HEK293T (cell line): Measurements from ENCODE around the gene ASPG.

Experiments
- CTCF ChIA-PET: fragments of 350-600 bp; formaldehyde crosslinking; extraction: SDS; loops from one replicate; lab custom pipeline; 2021; ENCODE audit warnings: antibody characterized with exemption, inconsistent platforms; lab: Yijun Ruan, JAX
- POLR2A ChIA-PET: fragments of 350-600 bp; formaldehyde crosslinking; extraction: SDS; loops from one replicate; lab custom pipeline; 2020; ENCODE audit warnings: antibody characterized with exemption, inconsistent platforms; lab: Yijun Ruan, JAX
- DNase-seq: peaks from one replicate; pipeline ENCODE4 v3.0.0; 2012; ENCODE audit warnings: mixed read lengths; ENCODE audit errors: extremely low spot score
- ARNT ChIP-seq: fragments of 450-650 bp; IDR thresholded peaks from 2 replicates; pipeline ENCODE4 v1.6.1; 2017; ENCODE audit warnings: mild to moderate bottlenecking
- BHLHE40 ChIP-seq: fragments of 450-650 bp; IDR thresholded peaks from 2 replicates; pipeline ENCODE4 v1.6.1; 2016; ENCODE audit warnings: mild to moderate bottlenecking, moderate library complexity, borderline replicate concordance
- CTBP1 ChIP-seq: fragments of 450-650 bp; IDR thresholded peaks from 2 replicates; pipeline ENCODE4 v1.6.1; 2016; ENCODE audit warnings: borderline replicate concordance
- ELF4 ChIP-seq: fragments of 450-650 bp; IDR thresholded peaks from 2 replicates; pipeline ENCODE4 v1.6.1; 2017; ENCODE audit warnings: antibody characterized with exemption
- FOXA1 ChIP-seq: fragments of 450-650 bp; IDR thresholded peaks from 2 replicates; pipeline ENCODE4 v1.6.1; 2016; ENCODE audit warnings: mild to moderate bottlenecking
- FOXK2 ChIP-seq: fragments of 450-650 bp; IDR thresholded peaks from 2 replicates; pipeline ENCODE4 v1.6.1; 2016; ENCODE audit warnings: mild to moderate bottlenecking
- FOXM1 ChIP-seq: fragments of 450-650 bp; IDR thresholded peaks from 2 replicates; pipeline ENCODE4 v1.6.1; 2017; ENCODE audit warnings: mild to moderate bottlenecking, borderline replicate concordance
- HDGF ChIP-seq: fragments of 450-650 bp; IDR thresholded peaks from 2 replicates; pipeline ENCODE4 v1.6.1; 2017; ENCODE audit warnings: antibody characterized with exemption, borderline replicate concordance
- L3MBTL2 ChIP-seq: fragments of 450-650 bp; conservative IDR thresholded peaks from 2 replicates; pipeline ENCODE4 v1.6.1; 2016; ENCODE audit warnings: mild to moderate bottlenecking
- LEF1 ChIP-seq: fragments of 450-650 bp; IDR thresholded peaks from 2 replicates; pipeline ENCODE4 v1.6.1; 2017; ENCODE audit warnings: mild to moderate bottlenecking, borderline replicate concordance
- NFRKB ChIP-seq: fragments of 450-650 bp; IDR thresholded peaks from 2 replicates; pipeline ENCODE4 v1.6.1; 2016; ENCODE audit warnings: mild to moderate bottlenecking, moderate library complexity
- SP1 ChIP-seq: fragments of 450-650 bp; IDR thresholded peaks from 2 replicates; pipeline ENCODE4 v1.6.1; 2017
- SUZ12 ChIP-seq: fragments of 450-650 bp; IDR thresholded peaks from 2 replicates; pipeline ENCODE4 v1.6.1; 2016; ENCODE audit warnings: mild to moderate bottlenecking
- TARDBP ChIP-seq: fragments of 450-650 bp; IDR thresholded peaks from 2 replicates; pipeline ENCODE4 v1.6.1; 2016
- ZNF384 ChIP-seq: fragments of 450-650 bp; IDR thresholded peaks from 2 replicates; pipeline ENCODE4 v1.6.1; 2016
- TF ChIP-seq, protein P1 (sequence below): fragments of 450-650 bp; IDR thresholded peaks from 2 replicates; pipeline ENCODE4 v1.6.1; 2016

The ASPG gene

DNA sequence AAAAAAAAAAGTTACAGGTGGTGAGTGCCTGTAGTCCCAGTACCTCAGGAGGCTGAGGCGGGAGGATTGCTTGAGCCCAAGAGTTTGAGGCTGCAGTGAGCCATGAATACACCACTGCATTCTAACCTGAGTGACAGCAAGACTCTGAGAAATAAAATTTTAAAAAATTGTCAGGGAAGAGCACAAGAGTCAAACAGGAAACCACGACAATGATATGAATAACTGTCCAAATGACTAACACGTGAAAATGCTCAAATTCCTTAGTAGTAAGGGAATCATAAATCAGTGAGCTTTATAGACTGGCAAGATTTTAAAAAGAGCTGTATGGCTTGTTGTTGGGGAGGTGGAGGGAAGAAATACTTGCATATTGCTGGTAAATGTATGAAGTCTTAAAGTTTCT is 12.9 kb upstream of the ASPG start:
- DNase-seq: no peak
- TF ChIP-seq FOXK2 (no peak), ARNT (no peak), BHLHE40 (no peak), CTBP1 (no peak), NFRKB (no peak), SP1 (no peak), FOXM1 (no peak), TARDBP (no peak)
- TF ChIP-seq, protein P1, sequence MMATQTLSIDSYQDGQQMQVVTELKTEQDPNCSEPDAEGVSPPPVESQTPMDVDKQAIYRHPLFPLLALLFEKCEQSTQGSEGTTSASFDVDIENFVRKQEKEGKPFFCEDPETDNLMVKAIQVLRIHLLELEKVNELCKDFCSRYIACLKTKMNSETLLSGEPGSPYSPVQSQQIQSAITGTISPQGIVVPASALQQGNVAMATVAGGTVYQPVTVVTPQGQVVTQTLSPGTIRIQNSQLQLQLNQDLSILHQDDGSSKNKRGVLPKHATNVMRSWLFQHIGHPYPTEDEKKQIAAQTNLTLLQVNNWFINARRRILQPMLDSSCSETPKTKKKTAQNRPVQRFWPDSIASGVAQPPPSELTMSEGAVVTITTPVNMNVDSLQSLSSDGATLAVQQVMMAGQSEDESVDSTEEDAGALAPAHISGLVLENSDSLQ: no peak
- ChIA-PET POLR2A (no interaction called here), CTCF (no interaction called here)

DNA sequence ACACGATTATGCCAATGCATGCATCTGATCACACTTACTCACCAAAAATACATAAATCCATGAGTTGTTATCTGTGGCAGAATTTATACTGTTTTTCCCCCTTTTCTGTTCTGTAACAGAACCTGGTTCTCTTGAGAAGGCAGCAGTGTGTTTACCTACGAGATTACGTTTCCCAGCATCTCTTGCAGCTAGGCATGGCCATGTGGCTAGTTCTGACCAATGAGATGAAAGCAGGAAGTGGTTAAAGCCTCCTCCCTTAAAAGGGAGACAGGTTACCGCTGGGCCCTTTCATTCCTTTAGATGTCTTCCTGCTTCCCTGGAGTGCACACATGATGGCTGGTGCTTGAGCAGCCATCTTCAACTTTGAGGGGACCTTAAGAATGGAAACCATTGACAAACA is 11.7 kb upstream of the ASPG start:
- no peak for DNase-seq
- CTCF ChIA-PET: no interaction called here
- TF ChIP-seq FOXM1 (no peak), ARNT (no peak), ELF4 (no peak), CTBP1 (no peak), ZNF384 (no peak), L3MBTL2 (no peak), FOXK2 (no peak), SP1 (no peak), HDGF (no peak), SUZ12 (no peak), TARDBP (no peak), BHLHE40 (no peak), FOXA1 (no peak), LEF1 (no peak), NFRKB (no peak)
- TF ChIP-seq, protein P1: no peak
- POLR2A ChIA-PET: no interaction called here

DNA sequence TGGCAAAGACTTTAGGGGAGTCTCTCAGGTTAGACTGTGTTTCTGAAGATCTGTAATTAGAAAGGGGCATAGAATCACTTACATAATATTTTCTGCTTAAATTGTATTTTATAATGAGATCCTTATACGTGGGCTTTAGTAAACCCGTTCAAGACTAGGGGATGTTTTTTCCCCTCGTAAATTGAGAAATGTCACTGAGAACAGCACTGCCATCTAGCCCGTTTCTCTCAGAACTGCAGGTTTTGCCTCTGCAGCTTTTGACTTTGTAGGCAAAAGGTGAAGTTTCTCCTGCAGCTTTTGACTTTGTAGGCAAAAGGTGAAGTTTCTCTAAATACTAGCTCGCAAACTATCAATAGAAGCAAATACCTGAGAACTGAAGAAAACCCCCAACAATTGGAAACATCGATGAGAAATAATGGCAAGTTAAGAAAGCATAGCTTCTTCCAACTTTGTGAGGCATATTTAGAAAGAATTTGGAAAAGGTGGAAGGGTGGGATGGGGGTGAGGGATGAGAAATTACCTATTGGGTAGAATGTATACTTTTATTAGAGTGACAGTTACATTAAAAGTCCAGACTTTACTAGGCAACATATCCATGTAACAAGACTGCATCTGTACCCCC is 9.9 kb upstream of the ASPG start:
- no peak for DNase-seq
- CTCF ChIA-PET: interaction anchor here (0.9 to 1.3 kb wide), 3 partner anchors 11 to 565 kb away, joined by 3 to 4 read pairs (median 4); no protein-coding TSS in a partner anchor
- POLR2A ChIA-PET: no interaction called here
- TF ChIP-seq FOXA1: no peak
- TF ChIP-seq SP1: no peak
- TF ChIP-seq SUZ12: no peak
- no peak for TF ChIP-seq TARDBP
- no peak for TF ChIP-seq BHLHE40
- no peak for TF ChIP-seq NFRKB
- no peak for TF ChIP-seq HDGF
- no peak for TF ChIP-seq CTBP1

DNA sequence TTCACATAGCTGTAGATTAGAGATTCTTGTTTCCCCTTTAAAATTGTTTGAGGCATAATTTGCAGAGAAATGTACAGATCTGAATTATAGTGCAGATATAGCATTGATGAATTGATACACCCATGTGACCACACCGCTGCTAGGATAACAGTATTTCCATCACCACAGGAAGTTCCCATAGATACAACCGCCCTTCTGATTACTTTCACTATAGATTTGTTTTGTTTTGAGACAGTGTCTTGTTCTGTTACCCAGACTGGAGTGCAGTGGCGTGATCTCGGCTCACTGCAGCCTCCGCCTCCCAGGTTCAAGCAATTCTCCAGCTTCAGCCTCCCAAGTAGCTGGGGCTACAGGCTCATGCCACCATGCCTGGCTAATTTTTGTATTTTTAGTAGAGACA is 8.8 kb upstream of the ASPG start:
- CTCF ChIA-PET: no interaction called here
- POLR2A ChIA-PET: no interaction called here
- DNase-seq: no peak
- TF ChIP-seq, protein P1: no peak
- TF ChIP-seq FOXM1 (no peak), HDGF (no peak), LEF1 (no peak), BHLHE40 (no peak), FOXK2 (no peak), NFRKB (no peak), L3MBTL2 (no peak), SUZ12 (no peak), FOXA1 (no peak), ZNF384 (no peak), ELF4 (no peak)

DNA sequence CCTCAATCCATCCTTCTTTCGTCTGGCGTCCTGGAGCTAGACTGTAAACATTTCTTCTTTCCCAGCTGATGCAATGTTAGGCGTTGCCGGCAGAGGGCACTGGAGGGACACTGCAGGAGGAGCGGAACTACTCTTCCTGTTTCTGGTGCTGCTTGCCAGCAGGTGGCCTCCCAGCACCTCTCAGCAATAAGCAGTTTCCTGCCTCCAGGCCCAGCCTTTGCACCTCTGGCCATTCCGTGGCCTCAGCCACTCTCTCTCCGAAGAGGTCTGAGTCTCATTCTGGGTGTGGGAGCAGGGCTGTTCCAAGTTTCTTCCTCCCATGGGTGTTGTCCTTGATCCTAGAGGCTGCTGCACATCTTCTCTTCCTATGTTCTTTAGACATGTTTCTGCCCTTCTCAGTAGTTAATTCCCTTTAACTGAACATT is 7.5 kb upstream of the ASPG start:
- POLR2A ChIA-PET: interaction anchor here (0.7 kb wide), 1 partner anchor 559 kb away, joined by 3 read pairs; no protein-coding TSS in a partner anchor
- CTCF ChIA-PET: interaction anchor here (0.6 to 1.0 kb wide), 18 partner anchors 9 to 844 kb away, joined by 3 to 8 read pairs (median 4); no protein-coding TSS in a partner anchor
- TF ChIP-seq L3MBTL2 (no peak), TARDBP (no peak), ELF4 (peak; percentile 49), FOXA1 (no peak)
- TF ChIP-seq, protein P1: no peak
- DNase-seq: peak; percentile 91

DNA sequence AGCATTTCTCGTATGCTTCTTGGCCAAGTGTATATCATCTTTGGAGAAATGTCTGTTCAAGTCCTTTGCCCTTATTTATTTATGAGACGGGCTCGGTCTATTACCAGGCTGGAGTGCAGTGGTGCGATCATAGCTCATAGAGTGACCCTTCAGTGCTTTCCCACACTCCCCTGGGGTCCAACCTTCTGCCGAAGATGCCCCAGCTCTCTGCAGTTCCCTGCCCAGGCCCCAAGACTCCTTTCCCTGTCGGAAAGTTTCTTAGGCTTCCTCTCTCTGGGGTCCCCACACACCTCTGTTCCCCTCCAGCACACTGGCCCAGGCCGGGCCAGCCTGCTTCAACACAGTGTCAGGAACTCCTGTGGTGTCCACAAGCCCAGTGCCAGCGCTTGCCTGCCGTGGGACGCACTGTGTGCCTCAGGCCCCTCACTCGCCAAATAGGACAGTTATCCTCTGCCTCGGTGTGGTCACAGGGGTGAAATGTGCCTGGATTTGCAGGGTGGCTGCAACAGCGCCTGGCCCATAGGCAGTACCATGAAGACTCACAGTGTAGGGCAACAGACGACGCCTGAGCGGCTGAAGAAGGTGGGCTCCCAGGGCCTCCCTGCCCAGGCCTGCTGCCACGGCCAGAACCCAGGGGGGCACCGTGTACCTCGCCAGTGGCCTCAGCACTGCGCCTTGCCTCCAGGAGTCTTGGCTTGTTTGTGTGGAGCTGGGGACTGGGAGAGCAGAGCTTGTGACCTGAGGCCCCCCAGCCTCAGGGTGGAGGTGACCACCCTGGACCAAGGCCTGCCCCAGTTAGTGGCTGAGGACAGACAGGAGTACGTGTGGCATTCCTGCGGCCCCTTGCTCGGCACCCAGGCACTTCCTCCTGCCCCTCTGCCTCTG is 4.9 kb upstream of the ASPG start:
- ChIA-PET POLR2A (no interaction called here), CTCF (no interaction called here)
- DNase-seq: no peak
- no peak for TF ChIP-seq TARDBP
- no peak for TF ChIP-seq FOXA1
- no peak for TF ChIP-seq FOXM1
- no peak for TF ChIP-seq ARNT
